Measurements from ENCODE around the gene PGGHG. TPM values are rescaled to one million over a fixed set of nuclear protein-coding genes. Genes with fewer than 3 reads are reported as not detected.

The PGGHG gene
- polyA plus RNA-seq, 1 donor from 2014 or later: 2.1 TPM

DNA sequence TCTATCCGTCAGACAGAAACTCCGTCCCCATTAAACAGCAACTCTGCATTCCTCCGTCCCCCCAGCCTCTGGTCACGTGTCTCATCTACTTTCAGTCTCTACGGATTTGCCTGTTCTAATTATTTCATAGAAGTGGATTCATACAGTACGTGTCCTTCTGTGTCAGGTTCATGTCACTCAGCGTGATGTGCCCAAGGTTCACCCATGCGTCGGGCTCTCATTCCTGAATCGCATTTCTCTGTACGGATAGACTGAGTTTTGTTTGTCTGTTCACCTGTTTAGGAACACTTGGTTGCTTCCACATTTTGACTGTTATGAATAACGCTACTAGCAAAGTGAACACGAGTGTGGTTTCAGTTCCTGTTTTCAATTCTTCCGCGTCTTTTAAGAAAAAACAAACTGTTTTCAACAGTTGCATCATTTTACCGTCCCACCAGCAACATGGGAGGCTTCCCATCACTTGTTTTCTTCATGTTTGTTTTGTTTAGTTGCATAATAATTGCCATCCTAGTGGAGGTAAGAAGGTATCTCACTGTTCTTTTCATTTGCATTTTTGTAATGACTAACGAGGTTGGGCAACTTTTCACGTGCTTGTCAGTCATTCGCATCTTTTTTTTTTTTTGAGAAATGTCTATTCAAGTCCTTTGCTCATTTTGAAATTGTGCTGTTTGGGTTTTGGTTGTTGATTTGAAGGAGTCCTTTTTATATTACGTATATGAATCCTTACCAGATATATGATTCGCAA, 19.6 kb upstream of the PGGHG start:
- H4K20me1 ChIP-seq (ENCODE audit: insufficient read depth): no peaks in the 10 kb centered on the region
- no peaks in the 10 kb centered on the region for H3K9me2 ChIP-seq (ENCODE audit: insufficient read depth, low read length)
- H3F3A ChIP-seq (ENCODE audit: insufficient read depth, low read length, poor library complexity, severe bottlenecking): no peaks in the 10 kb centered on the region
- H3K4me3 ChIP-seq (ENCODE audit: low read length): no peak overlapping the region
- H3K9ac ChIP-seq (ENCODE audit: low read length): no peak overlapping the region
- H3K79me2 ChIP-seq (replicated peaks; ENCODE audit: insufficient read depth, low read length): no peaks in the 10 kb centered on the region
- no peak overlapping the region for H3K4me2 ChIP-seq (ENCODE audit: low read length)
- no peak overlapping the region for H2AFZ ChIP-seq (ENCODE audit: low read depth, low read length)
- TF ChIP-seq, protein P1, sequence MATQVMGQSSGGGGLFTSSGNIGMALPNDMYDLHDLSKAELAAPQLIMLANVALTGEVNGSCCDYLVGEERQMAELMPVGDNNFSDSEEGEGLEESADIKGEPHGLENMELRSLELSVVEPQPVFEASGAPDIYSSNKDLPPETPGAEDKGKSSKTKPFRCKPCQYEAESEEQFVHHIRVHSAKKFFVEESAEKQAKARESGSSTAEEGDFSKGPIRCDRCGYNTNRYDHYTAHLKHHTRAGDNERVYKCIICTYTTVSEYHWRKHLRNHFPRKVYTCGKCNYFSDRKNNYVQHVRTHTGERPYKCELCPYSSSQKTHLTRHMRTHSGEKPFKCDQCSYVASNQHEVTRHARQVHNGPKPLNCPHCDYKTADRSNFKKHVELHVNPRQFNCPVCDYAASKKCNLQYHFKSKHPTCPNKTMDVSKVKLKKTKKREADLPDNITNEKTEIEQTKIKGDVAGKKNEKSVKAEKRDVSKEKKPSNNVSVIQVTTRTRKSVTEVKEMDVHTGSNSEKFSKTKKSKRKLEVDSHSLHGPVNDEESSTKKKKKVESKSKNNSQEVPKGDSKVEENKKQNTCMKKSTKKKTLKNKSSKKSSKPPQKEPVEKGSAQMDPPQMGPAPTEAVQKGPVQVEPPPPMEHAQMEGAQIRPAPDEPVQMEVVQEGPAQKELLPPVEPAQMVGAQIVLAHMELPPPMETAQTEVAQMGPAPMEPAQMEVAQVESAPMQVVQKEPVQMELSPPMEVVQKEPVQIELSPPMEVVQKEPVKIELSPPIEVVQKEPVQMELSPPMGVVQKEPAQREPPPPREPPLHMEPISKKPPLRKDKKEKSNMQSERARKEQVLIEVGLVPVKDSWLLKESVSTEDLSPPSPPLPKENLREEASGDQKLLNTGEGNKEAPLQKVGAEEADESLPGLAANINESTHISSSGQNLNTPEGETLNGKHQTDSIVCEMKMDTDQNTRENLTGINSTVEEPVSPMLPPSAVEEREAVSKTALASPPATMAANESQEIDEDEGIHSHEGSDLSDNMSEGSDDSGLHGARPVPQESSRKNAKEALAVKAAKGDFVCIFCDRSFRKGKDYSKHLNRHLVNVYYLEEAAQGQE (IDR thresholded peaks at IDR 0.05; ENCODE audit: borderline replicate concordance): no peak
- no peak for TF ChIP-seq MXI1 (conservative IDR thresholded peaks at IDR 0.05; ENCODE audit: poor library complexity, severe bottlenecking)
- no peaks in the 10 kb centered on the region for H3K36me3 ChIP-seq (ENCODE audit: insufficient read depth, low read length)
- no peaks in the 10 kb centered on the region for H3K27me3 ChIP-seq (ENCODE audit: insufficient read depth, low read depth, low read length)
- no peak overlapping the region for H3K27ac ChIP-seq (ENCODE audit: low read length)
- no peaks in the 10 kb centered on the region for H3K9me3 ChIP-seq (ENCODE audit: low read length)

GRCh38 chr11:270451-271318, 18.2 kb upstream of the PGGHG start:
- no peak overlapping the region for H2AFZ ChIP-seq (ENCODE audit: low read depth, low read length)
- H4K20me1 ChIP-seq (ENCODE audit: insufficient read depth): no peaks in the 10 kb centered on the region
- H3K4me3 ChIP-seq (ENCODE audit: low read length): no peak overlapping the region
- no peak overlapping the region for H3K4me2 ChIP-seq (ENCODE audit: low read length)
- H3K36me3 ChIP-seq (ENCODE audit: insufficient read depth, low read length): no peaks in the 10 kb centered on the region
- H3K27me3 ChIP-seq (ENCODE audit: insufficient read depth, low read depth, low read length): no peaks in the 10 kb centered on the region
- H3K9me2 ChIP-seq (ENCODE audit: insufficient read depth, low read length): no peaks in the 10 kb centered on the region
- no peaks in the 10 kb centered on the region for H3K9me3 ChIP-seq (ENCODE audit: low read length)
- no peaks in the 10 kb centered on the region for H3F3A ChIP-seq (ENCODE audit: insufficient read depth, low read length, poor library complexity, severe bottlenecking)
- no peak overlapping the region for H3K9ac ChIP-seq (ENCODE audit: low read length)
- TF ChIP-seq TAF1 (IDR thresholded peaks at IDR 0.05; ENCODE audit: low read depth): no peak
- TF ChIP-seq, protein P1 (IDR thresholded peaks at IDR 0.05; ENCODE audit: borderline replicate concordance): no peak
- no peak for TF ChIP-seq RAD21 (conservative IDR thresholded peaks at IDR 0.05)
- no peak for TF ChIP-seq MXI1 (conservative IDR thresholded peaks at IDR 0.05; ENCODE audit: poor library complexity, severe bottlenecking)
- no peak for TF ChIP-seq CTCF (IDR thresholded peaks at IDR 0.05; ENCODE audit: poor library complexity, severe bottlenecking)
- H3K79me2 ChIP-seq (replicated peaks; ENCODE audit: insufficient read depth, low read length): no peaks in the 10 kb centered on the region
- H3K27ac ChIP-seq (ENCODE audit: low read length): no peak overlapping the region

All from neural cell (in vitro differentiated cells).